ENCODE data around the gene MT1X.

DNA sequence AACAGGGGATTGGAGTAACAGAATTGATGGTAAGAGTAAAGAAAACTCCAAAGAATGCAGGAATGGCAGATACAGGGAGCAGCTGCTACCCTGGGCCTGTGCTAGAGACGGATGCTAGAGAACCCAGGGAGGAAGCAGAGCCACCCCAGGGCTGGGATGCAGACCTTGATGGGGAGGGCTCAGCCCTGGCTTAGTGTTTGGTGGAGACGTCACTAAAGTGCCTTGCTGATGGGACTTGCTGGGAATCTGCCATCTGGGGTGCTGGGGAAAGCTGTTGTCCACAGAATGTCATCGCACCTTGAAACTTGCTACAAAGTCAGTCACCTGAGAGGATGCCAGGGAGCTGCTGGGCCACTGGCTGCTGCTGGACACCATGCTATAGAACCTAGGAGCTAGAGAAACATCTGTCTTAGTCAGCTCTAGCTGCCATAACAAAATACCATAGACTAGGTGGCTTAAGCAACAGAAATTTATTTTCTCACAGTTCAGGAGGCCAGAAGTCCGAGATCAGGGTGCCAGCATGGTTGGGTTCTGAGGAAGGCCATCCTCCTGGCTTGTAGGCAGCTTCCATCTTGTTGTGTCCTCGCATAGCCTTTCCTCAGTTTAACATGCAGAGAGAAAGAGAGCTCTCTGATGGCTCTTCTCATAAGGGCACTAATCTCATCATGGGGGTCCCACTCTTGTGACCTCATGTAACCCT lies 15.3 kb downstream of the MT1X start:
- TF ChIP-seq, protein P1, sequence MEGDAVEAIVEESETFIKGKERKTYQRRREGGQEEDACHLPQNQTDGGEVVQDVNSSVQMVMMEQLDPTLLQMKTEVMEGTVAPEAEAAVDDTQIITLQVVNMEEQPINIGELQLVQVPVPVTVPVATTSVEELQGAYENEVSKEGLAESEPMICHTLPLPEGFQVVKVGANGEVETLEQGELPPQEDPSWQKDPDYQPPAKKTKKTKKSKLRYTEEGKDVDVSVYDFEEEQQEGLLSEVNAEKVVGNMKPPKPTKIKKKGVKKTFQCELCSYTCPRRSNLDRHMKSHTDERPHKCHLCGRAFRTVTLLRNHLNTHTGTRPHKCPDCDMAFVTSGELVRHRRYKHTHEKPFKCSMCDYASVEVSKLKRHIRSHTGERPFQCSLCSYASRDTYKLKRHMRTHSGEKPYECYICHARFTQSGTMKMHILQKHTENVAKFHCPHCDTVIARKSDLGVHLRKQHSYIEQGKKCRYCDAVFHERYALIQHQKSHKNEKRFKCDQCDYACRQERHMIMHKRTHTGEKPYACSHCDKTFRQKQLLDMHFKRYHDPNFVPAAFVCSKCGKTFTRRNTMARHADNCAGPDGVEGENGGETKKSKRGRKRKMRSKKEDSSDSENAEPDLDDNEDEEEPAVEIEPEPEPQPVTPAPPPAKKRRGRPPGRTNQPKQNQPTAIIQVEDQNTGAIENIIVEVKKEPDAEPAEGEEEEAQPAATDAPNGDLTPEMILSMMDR (IDR thresholded peaks at IDR 0.05) = no peak
- no peak for TF ChIP-seq EP300 (IDR thresholded peaks at IDR 0.05)
- TF ChIP-seq POLR2A (IDR thresholded peaks at IDR 0.05) = no peak
- no peak for TF ChIP-seq POLR2AphosphoS5 (IDR thresholded peaks at IDR 0.05)

Data from stomach (tissue), 4 donors.